ENCODE measurements around the gene MMRN1. TPM values are rescaled to one million over a fixed set of nuclear protein-coding genes. Genes with fewer than 3 reads are reported as not detected.

MMRN1 gene
- total RNA-seq, 1 experiment from 2014 or later: not detected

- Histone ChIP-seq H3K36me3 (ENCODE audit: control insufficient read depth, insufficient read depth, low read length) (no peaks in the 10 kb centered on the region), H3K27ac (ENCODE audit: low read length) (no peak overlapping the region), H3K9me3 (ENCODE audit: control insufficient read depth, insufficient read depth, low read depth, low read length) (no peaks in the 10 kb centered on the region), H3K27me3 (ENCODE audit: control insufficient read depth, insufficient read depth, low read length) (no peaks in the 10 kb centered on the region), H3K4me1 (ENCODE audit: control insufficient read depth, insufficient read depth, low read length) (no peaks in the 10 kb centered on the region), H3K4me3 (ENCODE audit: low read depth in 2 of 2, low read length in 2 of 2) (no peak overlapping the region)
- no peak for DNase-seq (ENCODE audit: low read depth, low spot score)
- CTCF ChIA-PET: no interaction called here
- POLR2A ChIA-PET: no interaction called here
- intact Hi-C loops (cut with micrococcal nuclease; ENCODE audit: unreplicated experiment) (loop anchor here (10.0 kb wide), 1 partner anchor 345 kb away; no protein-coding TSS in a partner anchor), in situ Hi-C loops (cut with HindIII; ENCODE audit: low pct_unique_long_range_greater_than_20kb, low sequenced_read_pairs) (no loop called here)
- no TSS peak for BruUV-seq (replicated peaks)
- peak; percentile 43; the same call in 1 of the 2 replicates for TF ChIP-seq CTCF (IDR thresholded peaks at IDR 0.05)
- TF ChIP-seq SIN3A (IDR thresholded peaks at IDR 0.05; ENCODE audit: borderline replicate concordance, insufficient read depth, low read depth, low read length): no peak
- ATAC-seq: no peak
These were observed 55.2 kb downstream of the MMRN1 start for GRCh38 chr4:89949782-89950387.

- H3K27me3 ChIP-seq (ENCODE audit: control insufficient read depth, insufficient read depth, low read length): no peaks in the 10 kb centered on the region
- intact Hi-C loops (cut with micrococcal nuclease; ENCODE audit: unreplicated experiment): loop anchor here (10.0 kb wide), 1 partner anchor 342 kb away; no protein-coding TSS in a partner anchor
- in situ Hi-C loops (cut with HindIII; ENCODE audit: low pct_unique_long_range_greater_than_20kb, low sequenced_read_pairs): no loop called here
- POLR2A ChIA-PET: no interaction called here
- DNase-seq (ENCODE audit: low read depth, low spot score): no peak
- CTCF ChIA-PET: no interaction called here
- no TSS peak for BruUV-seq (replicated peaks)
- no peaks in the 10 kb centered on the region for H3K36me3 ChIP-seq (ENCODE audit: control insufficient read depth, insufficient read depth, low read length)
- H3K9me3 ChIP-seq (ENCODE audit: control insufficient read depth, insufficient read depth, low read depth, low read length): no peaks in the 10 kb centered on the region
- no peak overlapping the region for H3K27ac ChIP-seq (ENCODE audit: low read length)
- no peak overlapping the region for H3K4me3 ChIP-seq (ENCODE audit: low read depth in 2 of 2, low read length in 2 of 2)
- H3K4me1 ChIP-seq (ENCODE audit: control insufficient read depth, insufficient read depth, low read length): no peaks in the 10 kb centered on the region
- no peak for ATAC-seq
- no peak for TF ChIP-seq POLR2AphosphoS5 (IDR thresholded peaks at IDR 0.05; ENCODE audit: low read depth, low read length)
- TF ChIP-seq TCF7L2 (IDR thresholded peaks at IDR 0.05; ENCODE audit: low read depth, low read length): no peak
- no peak for TF ChIP-seq REST (IDR thresholded peaks at IDR 0.05; ENCODE audit: insufficient read depth in 1 of 2, low read depth in 2 of 2, low read length in 1 of 2)
- TF ChIP-seq CTCF (IDR thresholded peaks at IDR 0.05): no peak
- no peak for TF ChIP-seq SIN3A (IDR thresholded peaks at IDR 0.05; ENCODE audit: borderline replicate concordance, insufficient read depth, low read depth, low read length)
These were observed 57.8 kb downstream of the MMRN1 start for GRCh38 chr4:89952458-89952857.
